ENCODE data around the gene MTMR3. TPM values are rescaled to one million over a fixed set of nuclear protein-coding genes. Genes with fewer than 3 reads are reported as not detected.

MTMR3 gene
- total RNA-seq, 1 experiment from 2014 or later: 26.8 TPM

GRCh38 chr22:29892315-29893156 lies 9.6 kb downstream of the MTMR3 start:
- Histone ChIP-seq H3K4me3 (ENCODE audit: low read depth in 2 of 2, low read length in 2 of 2) (no peak overlapping the region), H3K27ac (ENCODE audit: low read length) (no peak overlapping the region), H3K36me3 (ENCODE audit: control insufficient read depth, insufficient read depth, low read length) (no peaks in the 10 kb centered on the region), H3K4me1 (ENCODE audit: control insufficient read depth, insufficient read depth, low read length) (no peaks in the 10 kb centered on the region; the same call in 1 of the 2 replicates), H3K9me3 (ENCODE audit: control insufficient read depth, insufficient read depth, low read depth, low read length) (no peaks in the 10 kb centered on the region), H3K27me3 (ENCODE audit: control insufficient read depth, insufficient read depth, low read length) (no peaks in the 10 kb centered on the region)
- ChIA-PET CTCF (no interaction called here), POLR2A (no interaction called here)
- intact Hi-C loops (cut with micrococcal nuclease; ENCODE audit: unreplicated experiment): no loop called here
- BruUV-seq (replicated peaks): TSS peak; percentile 18
- DNase-seq (ENCODE audit: low read depth, low spot score): no peak
- TF ChIP-seq TCF7L2 (IDR thresholded peaks at IDR 0.05; ENCODE audit: low read depth, low read length) (no peak), POLR2AphosphoS5 (IDR thresholded peaks at IDR 0.05; ENCODE audit: low read depth, low read length) (no peak), SIN3A (IDR thresholded peaks at IDR 0.05; ENCODE audit: borderline replicate concordance, insufficient read depth, low read depth, low read length) (no peak)
- TF ChIP-seq, protein P1, sequence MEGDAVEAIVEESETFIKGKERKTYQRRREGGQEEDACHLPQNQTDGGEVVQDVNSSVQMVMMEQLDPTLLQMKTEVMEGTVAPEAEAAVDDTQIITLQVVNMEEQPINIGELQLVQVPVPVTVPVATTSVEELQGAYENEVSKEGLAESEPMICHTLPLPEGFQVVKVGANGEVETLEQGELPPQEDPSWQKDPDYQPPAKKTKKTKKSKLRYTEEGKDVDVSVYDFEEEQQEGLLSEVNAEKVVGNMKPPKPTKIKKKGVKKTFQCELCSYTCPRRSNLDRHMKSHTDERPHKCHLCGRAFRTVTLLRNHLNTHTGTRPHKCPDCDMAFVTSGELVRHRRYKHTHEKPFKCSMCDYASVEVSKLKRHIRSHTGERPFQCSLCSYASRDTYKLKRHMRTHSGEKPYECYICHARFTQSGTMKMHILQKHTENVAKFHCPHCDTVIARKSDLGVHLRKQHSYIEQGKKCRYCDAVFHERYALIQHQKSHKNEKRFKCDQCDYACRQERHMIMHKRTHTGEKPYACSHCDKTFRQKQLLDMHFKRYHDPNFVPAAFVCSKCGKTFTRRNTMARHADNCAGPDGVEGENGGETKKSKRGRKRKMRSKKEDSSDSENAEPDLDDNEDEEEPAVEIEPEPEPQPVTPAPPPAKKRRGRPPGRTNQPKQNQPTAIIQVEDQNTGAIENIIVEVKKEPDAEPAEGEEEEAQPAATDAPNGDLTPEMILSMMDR (IDR thresholded peaks at IDR 0.05): no peak
- TF ChIP-seq, protein P2, sequence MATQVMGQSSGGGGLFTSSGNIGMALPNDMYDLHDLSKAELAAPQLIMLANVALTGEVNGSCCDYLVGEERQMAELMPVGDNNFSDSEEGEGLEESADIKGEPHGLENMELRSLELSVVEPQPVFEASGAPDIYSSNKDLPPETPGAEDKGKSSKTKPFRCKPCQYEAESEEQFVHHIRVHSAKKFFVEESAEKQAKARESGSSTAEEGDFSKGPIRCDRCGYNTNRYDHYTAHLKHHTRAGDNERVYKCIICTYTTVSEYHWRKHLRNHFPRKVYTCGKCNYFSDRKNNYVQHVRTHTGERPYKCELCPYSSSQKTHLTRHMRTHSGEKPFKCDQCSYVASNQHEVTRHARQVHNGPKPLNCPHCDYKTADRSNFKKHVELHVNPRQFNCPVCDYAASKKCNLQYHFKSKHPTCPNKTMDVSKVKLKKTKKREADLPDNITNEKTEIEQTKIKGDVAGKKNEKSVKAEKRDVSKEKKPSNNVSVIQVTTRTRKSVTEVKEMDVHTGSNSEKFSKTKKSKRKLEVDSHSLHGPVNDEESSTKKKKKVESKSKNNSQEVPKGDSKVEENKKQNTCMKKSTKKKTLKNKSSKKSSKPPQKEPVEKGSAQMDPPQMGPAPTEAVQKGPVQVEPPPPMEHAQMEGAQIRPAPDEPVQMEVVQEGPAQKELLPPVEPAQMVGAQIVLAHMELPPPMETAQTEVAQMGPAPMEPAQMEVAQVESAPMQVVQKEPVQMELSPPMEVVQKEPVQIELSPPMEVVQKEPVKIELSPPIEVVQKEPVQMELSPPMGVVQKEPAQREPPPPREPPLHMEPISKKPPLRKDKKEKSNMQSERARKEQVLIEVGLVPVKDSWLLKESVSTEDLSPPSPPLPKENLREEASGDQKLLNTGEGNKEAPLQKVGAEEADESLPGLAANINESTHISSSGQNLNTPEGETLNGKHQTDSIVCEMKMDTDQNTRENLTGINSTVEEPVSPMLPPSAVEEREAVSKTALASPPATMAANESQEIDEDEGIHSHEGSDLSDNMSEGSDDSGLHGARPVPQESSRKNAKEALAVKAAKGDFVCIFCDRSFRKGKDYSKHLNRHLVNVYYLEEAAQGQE (IDR thresholded peaks at IDR 0.05; ENCODE audit: insufficient read depth in 1 of 2, low read depth in 2 of 2, low read length in 1 of 2): no peak
- ATAC-seq: no peak
- in situ Hi-C loops (cut with HindIII; ENCODE audit: low pct_unique_long_range_greater_than_20kb, low sequenced_read_pairs): no loop called here

DNA sequence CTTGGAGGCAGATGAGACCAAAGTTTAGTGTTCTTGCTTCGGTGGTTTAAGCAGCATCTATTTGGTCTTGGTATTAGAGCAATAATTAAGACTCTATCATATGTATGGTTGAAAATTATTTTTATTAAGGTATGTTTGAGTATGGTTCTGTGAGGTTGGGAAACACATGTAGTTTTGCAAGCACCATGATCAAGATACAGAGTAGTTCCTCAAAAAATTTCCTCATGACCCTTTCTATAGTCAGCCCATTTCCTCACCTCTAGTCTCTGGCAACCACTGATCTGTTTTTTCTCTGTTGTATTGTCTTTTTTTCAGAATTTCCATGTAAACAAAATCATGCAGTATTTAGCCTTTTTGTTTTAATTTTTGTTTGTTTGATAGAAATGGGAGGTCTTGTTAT lies 18.4 kb downstream of the MTMR3 start:
- Histone ChIP-seq H3K4me1 (ENCODE audit: control insufficient read depth, insufficient read depth, low read length) (peaks cover 16% of the 10 kb centered on the region; the same call in 1 of the 2 replicates), H3K36me3 (ENCODE audit: control insufficient read depth, insufficient read depth, low read length) (no peaks in the 10 kb centered on the region), H3K27me3 (ENCODE audit: control insufficient read depth, insufficient read depth, low read length) (no peaks in the 10 kb centered on the region), H3K27ac (ENCODE audit: low read length) (no peak overlapping the region), H3K4me3 (ENCODE audit: low read depth in 2 of 2, low read length in 2 of 2) (no peak overlapping the region), H3K9me3 (ENCODE audit: control insufficient read depth, insufficient read depth, low read depth, low read length) (no peaks in the 10 kb centered on the region)
- DNase-seq (ENCODE audit: low read depth, low spot score) (no peak), ATAC-seq (no peak)
- in situ Hi-C loops (cut with HindIII; ENCODE audit: low pct_unique_long_range_greater_than_20kb, low sequenced_read_pairs): no loop called here
- no peak for TF ChIP-seq SIN3A (IDR thresholded peaks at IDR 0.05; ENCODE audit: borderline replicate concordance, insufficient read depth, low read depth, low read length)
- no peak for TF ChIP-seq POLR2AphosphoS5 (IDR thresholded peaks at IDR 0.05; ENCODE audit: low read depth, low read length)
- TF ChIP-seq TCF7L2 (IDR thresholded peaks at IDR 0.05; ENCODE audit: low read depth, low read length): no peak
- TF ChIP-seq, protein P1 (IDR thresholded peaks at IDR 0.05): no peak
- TF ChIP-seq, protein P2 (IDR thresholded peaks at IDR 0.05; ENCODE audit: insufficient read depth in 1 of 2, low read depth in 2 of 2, low read length in 1 of 2): no peak
- no TSS peak for BruUV-seq (replicated peaks)
- ChIA-PET POLR2A (no interaction called here), CTCF (interaction anchor here (0.6 kb wide), 1 partner anchor 41 kb away, joined by 4 read pairs; no protein-coding TSS in a partner anchor)
- intact Hi-C loops (cut with micrococcal nuclease; ENCODE audit: unreplicated experiment): no loop called here

All from Panc1 (cell line).